Measurements from ENCODE around the gene EXOC2.

Gene EXOC2

GRCh38 chr6:455006-455585, 237.8 kb downstream of the EXOC2 start:
- no peak for DNase-seq

DNA sequence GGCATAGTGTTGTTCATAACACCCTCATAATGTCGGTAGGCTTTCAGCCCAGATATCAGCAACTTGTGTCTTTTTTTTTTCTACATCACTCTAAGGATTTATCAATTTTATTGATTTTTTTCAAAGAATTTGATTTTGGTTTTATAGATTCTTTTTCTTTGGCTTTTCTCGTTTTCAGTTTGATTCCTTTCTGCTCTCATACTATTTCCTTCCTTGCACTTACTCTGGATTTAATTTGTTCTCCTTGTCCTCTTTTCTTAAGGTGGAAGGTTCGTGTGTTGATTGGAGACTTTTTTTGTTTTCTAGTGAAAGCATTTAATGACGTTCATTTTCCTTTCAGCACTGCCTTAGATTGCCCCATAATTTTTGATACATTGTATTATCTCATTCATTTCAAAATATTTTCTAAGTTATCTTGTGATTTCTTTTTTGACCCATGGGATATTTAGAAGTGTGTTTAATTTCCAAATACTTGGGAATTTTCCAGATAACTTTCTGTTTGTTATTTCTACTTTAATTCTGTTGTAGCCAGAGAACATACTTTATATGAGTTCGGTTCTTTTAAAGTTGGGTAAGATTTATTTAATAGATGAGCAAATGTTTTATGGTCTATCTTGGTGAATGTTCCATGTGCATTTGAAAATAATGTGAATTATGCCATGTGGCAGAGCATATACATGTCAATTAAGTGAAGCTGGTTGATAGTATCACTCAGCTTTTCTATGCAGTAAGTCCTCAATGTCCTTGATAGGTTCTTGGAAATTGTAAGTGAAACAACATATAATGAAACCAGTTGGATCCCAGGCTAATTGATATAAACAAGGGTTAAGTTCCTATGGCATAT, 238.6 kb downstream of the EXOC2 start:
- no peak for DNase-seq

GRCh38 chr6:453152-453551, 239.8 kb downstream of the EXOC2 start:
- DNase-seq: no peak

- DNase-seq: no peak
Observed at GRCh38 chr6:452301-453067, 240.5 kb downstream of the EXOC2 start.

GRCh38 chr6:451847-452246, 241.1 kb downstream of the EXOC2 start:
- no peak for DNase-seq

GRCh38 chr6:451336-451735, 241.6 kb downstream of the EXOC2 start:
- no peak for DNase-seq

DNA sequence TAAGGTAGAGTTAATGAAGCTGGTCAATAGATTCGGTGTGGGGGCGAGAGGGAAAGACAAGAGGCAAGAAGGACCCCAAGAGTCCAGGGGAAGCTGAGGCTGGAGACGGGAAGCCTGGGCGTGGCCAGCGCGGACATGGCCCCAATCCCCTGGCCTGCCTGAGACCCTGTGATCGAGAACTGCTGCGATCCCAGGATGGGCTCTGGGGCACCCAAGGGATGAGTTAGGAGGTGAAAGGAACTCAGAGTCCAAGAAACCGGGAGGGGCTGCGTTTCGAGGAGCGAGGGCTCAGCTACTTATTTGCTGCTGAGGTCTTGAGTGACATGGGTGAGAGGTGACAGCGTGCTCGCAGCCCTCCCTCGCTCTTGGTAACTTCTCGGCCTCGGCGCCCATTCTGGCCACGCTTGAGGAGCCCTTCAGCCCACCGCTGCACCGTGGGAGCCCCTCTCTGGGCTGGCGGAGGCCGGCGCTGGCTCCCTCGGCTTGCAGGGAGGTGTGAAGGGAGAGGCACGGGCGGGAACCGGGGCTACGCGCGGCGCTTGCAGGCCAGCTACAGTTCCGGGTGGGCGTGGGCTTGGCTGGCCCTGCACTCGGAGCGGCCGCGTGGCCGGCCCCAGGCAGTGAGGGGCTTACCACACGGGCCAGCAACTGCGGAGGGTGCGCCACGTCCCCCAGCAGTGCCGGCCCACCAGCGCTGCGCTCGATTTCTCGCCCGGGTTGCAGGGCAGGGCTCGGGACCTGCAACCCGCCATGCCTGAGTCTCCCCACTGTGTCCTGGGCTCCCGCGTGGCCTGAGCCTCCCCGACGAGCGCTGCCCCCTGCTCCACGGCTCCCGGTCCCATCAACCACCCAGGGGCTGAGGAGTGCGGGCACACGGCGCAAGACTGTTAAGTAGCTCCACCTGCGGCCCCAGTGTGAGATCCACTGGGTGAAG, 243.2 kb downstream of the EXOC2 start:
- DNase-seq: no peak

- DNase-seq: no peak
Observed at GRCh38 chr6:449057-449430, 243.9 kb downstream of the EXOC2 start.

- DNase-seq: no peak
Observed at GRCh38 chr6:448296-449056, 244.5 kb downstream of the EXOC2 start.

DNA sequence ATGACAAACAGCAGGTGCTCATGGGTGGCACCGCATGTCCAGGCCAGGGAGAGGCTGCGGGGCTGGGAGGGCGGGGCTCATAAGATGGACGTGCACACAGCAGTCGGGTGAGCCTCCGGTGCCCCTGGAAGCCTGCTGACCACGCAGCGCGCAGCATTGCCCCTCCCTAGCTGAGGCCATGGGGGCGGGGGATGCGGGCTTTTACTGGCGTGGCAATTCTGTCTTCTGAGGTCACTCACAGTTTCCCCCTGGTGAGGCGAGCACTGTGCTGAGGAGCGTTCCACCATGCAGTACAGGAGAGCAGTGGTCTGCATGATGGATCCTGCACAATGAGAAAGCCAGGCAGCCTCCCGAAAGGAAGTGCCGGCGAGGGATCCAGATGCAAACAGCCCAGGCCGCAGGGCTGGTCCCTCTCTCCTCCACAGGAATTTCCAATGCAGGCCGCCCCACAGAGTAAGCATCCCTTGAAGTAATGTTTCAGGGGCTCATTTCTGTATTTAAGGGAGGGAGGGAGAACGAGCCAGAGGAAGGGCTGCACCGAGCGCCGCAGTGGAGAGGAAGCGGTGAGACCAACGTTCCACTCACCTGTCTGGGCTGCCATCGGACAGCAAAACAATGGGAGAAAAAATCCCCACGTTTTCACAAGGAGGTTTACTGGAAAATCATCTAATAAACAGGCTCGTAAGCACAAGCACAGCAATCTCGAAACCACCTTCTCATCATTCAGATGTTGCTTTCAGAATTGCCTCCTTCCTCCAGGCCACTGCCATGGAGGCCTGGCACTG, 245.4 kb downstream of the EXOC2 start:
- no peak for DNase-seq

GRCh38 chr6:446418-447366, 246.2 kb downstream of the EXOC2 start:
- no peak for DNase-seq

- no peak for DNase-seq
Observed at GRCh38 chr6:445571-446417, 247.1 kb downstream of the EXOC2 start.

DNA sequence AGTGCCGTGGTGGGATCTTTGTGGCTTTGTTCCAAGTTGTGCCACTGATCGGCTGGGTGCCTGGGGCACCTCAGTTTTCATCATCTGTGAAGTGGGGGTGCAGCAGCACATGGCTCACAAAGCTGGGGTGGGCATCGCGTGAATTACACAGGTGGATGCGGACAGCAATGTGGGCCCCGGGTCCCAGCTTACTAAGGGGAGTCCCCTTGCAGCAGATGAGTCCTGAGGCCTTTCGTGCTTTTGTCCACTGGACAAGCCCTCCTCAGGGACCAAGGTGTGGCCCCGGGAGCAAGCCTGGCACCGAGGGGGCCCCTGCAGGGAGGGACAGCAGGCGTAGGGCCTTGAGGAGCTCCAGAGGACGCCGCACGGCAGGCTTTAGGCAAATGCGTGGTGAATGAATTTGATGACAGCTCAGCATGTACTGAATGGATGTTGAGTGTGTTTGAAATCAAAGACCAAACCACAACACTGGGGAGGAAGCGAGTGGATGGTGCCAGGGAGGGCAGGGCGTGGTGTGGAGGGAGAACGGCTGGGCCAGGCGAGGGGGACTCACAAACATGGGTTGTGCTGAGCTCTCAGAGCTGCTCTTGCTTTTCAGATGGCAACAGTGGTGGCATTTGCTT, 248.2 kb downstream of the EXOC2 start:
- DNase-seq: no peak

GRCh38 chr6:443621-444159, 249.2 kb downstream of the EXOC2 start:
- DNase-seq: no peak

DNA sequence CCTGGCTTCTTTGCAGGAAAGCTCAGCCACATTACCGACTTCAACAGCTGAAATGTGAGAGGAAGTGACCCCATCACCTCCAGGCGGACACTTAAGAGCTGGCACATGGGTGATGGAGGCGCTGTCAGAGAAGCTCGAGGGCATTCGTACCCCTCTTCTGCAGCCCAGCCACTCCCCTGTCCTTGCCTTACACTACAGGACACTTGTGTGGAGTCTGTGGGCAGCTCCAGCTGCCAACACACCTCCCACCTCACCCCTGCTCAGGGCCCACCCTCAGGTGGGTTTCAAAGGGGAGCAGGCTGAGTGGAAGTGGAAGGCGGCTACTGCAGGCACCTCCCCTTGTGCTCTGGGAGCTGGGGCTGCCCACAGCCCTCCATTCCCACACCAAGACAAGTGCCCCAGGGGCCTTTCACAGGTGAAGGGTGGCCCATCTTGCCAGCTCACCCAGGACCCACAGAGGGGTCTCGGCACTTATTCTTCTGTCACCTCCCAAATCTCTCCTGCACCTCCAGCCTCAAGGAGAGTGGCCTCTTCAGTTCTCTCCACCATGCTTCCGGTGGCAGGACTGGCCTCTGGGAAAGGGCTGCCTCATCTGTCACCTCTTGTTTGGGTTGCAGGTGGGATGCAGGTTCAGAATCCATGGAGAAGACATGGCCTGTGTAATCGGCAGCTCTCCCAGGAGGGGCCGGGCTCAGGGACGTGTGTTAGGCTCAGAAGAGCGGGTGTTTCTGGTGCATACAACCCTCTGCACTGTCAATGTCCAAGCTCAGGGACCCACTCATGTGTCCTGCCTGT, 251.6 kb downstream of the EXOC2 start:
- DNase-seq: no peak

- DNase-seq: no peak
Observed at GRCh38 chr6:439641-440167, 253.2 kb downstream of the EXOC2 start.

DNA sequence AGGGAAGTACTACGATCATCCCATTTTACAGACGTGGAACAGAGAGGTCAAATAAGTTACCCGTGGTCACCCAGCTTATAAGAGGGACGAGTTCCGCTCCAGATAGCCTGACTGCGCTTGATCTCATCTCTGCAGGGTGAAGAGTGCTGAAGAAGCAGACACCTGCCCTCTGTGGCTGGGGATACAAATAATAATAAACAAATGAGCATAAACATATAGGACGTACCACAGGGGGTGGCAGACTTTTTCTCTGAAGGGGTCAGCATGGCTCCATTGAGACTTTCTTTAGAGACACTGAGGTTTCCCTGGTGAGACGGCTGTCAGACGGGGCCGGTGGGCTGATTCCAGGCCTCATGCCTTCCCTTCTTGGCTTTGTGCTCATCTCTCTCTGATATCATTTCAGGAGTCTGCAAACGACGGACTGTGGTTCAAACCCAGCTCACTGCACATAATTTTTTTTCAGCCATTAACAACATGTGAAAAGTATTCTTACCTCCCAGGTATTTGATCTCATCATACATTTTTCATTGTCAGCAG, 254.2 kb downstream of the EXOC2 start:
- no peak for DNase-seq

Data from NCI-H1694 treated with DMSO at 0.1 percent for 48 hours (cell line).